ENCODE measurements around the gene SLC22A9. TPM values are rescaled to one million over a fixed set of nuclear protein-coding genes. Genes with fewer than 3 reads are reported as not detected.
"Not testable (repeated sequence)": the region's sequence is repeated elsewhere in the genome, so short reads cannot be mapped to it uniquely, and the experiment has no call there.

Gene SLC22A9
- not detected for total RNA-seq (ENCODE audit: unreplicated experiment)
- long read RNA-seq, result 0 reads

- no peak for TF ChIP-seq CTCF (IDR thresholded peaks at IDR 0.05; ENCODE audit: partially characterized antibody, unreplicated experiment)
- Mint-ChIP-seq H3K9me3 (ENCODE audit: unreplicated experiment) (peaks cover 4% of the 10 kb centered on the region), H3K4me3 (ENCODE audit: unreplicated experiment) (no peak within 1 kb of the TSS), H3K27ac (ENCODE audit: unreplicated experiment) (no peak within 1 kb of the TSS), H3K27me3 (ENCODE audit: unreplicated experiment) (no peaks in the 10 kb centered on the region), H3K36me3 (ENCODE audit: unreplicated experiment) (no peaks in the 10 kb centered on the region), H3K4me1 (ENCODE audit: low read depth, unreplicated experiment) (no peaks in the 10 kb centered on the region)
- no peak for DNase-seq
Measured at GRCh38 chr11:63369165-63369970, at the start of gene SLC22A9. Gene SLC22A9, plus strand, starts transcription at chr11:63369785. Its CDS starts 272 bp downstream, at chr11:63370057.

GRCh38 chr11:63321723-63322122, 47.9 kb upstream of the SLC22A9 start:
- no peak for DNase-seq
- Mint-ChIP-seq H3K9me3 (ENCODE audit: unreplicated experiment) (no peaks in the 10 kb centered on the region), H3K27me3 (ENCODE audit: unreplicated experiment) (no peaks in the 10 kb centered on the region), H3K4me3 (ENCODE audit: unreplicated experiment) (no peak overlapping the region), H3K27ac (ENCODE audit: unreplicated experiment) (no peak overlapping the region), H3K36me3 (ENCODE audit: unreplicated experiment) (peaks cover 8% of the 10 kb centered on the region), H3K4me1 (ENCODE audit: low read depth, unreplicated experiment) (no peaks in the 10 kb centered on the region)
- no peak for TF ChIP-seq CTCF (IDR thresholded peaks at IDR 0.05; ENCODE audit: partially characterized antibody, unreplicated experiment)

GRCh38 chr11:63335089-63335488, 34.5 kb upstream of the SLC22A9 start:
- not testable (repeated sequence) for H3K9me3 Mint-ChIP-seq (ENCODE audit: unreplicated experiment); H3K4me1 Mint-ChIP-seq (ENCODE audit: low read depth, unreplicated experiment); H3K4me3 Mint-ChIP-seq (ENCODE audit: unreplicated experiment); DNase-seq; H3K27me3 Mint-ChIP-seq (ENCODE audit: unreplicated experiment); H3K36me3 Mint-ChIP-seq (ENCODE audit: unreplicated experiment); H3K27ac Mint-ChIP-seq (ENCODE audit: unreplicated experiment)

- Mint-ChIP-seq H3K9me3 (ENCODE audit: unreplicated experiment) (peaks cover 2% of the 10 kb centered on the region), H3K36me3 (ENCODE audit: unreplicated experiment) (peaks cover 6% of the 10 kb centered on the region), H3K27me3 (ENCODE audit: unreplicated experiment) (peaks cover under 1% of the 10 kb centered on the region), H3K4me1 (ENCODE audit: low read depth, unreplicated experiment) (no peaks in the 10 kb centered on the region), H3K27ac (ENCODE audit: unreplicated experiment) (no peak overlapping the region), H3K4me3 (ENCODE audit: unreplicated experiment) (no peak overlapping the region)
- no peak for DNase-seq
- no peak for TF ChIP-seq CTCF (IDR thresholded peaks at IDR 0.05; ENCODE audit: partially characterized antibody, unreplicated experiment)
Measured at GRCh38 chr11:63337070-63337469, 32.5 kb upstream of the SLC22A9 start.

GRCh38 chr11:63343130-63343529, 26.5 kb upstream of the SLC22A9 start:
- no peaks in the 10 kb centered on the region for H3K4me1 Mint-ChIP-seq (ENCODE audit: low read depth, unreplicated experiment)
- H3K27ac Mint-ChIP-seq (ENCODE audit: unreplicated experiment), result no peak overlapping the region
- no peak for TF ChIP-seq CTCF (IDR thresholded peaks at IDR 0.05; ENCODE audit: partially characterized antibody, unreplicated experiment)
- H3K27me3 Mint-ChIP-seq (ENCODE audit: unreplicated experiment), result no peaks in the 10 kb centered on the region
- H3K36me3 Mint-ChIP-seq (ENCODE audit: unreplicated experiment), result no peaks in the 10 kb centered on the region
- no peaks in the 10 kb centered on the region for H3K9me3 Mint-ChIP-seq (ENCODE audit: unreplicated experiment)
- no peak for DNase-seq
- no peak overlapping the region for H3K4me3 Mint-ChIP-seq (ENCODE audit: unreplicated experiment)
